Measurements from ENCODE around the gene PSENEN.
A peak's percentile ranks its signal among the peaks of the same experiment; 100 is the strongest.

PSENEN gene

GRCh38 chr19:35732540-35733179 lies 12.8 kb upstream of the PSENEN start:
- Mint-ChIP-seq H3K4me1 (ENCODE audit: low read depth in 2 of 2) (peaks cover 16 to 18% of the 10 kb centered on the region in 2 donors), H3K27me3 (no peaks in the 10 kb centered on the region), H3K9me3 (no peaks in the 10 kb centered on the region), H3K27ac (no peak overlapping the region), H3K4me3 (no peak overlapping the region), H3K36me3 (ENCODE audit: insufficient read depth) (peaks cover 73% of the 10 kb centered on the region)
- ATAC-seq (replicated peaks) (no peak), DNase-seq (no peak)

DNA sequence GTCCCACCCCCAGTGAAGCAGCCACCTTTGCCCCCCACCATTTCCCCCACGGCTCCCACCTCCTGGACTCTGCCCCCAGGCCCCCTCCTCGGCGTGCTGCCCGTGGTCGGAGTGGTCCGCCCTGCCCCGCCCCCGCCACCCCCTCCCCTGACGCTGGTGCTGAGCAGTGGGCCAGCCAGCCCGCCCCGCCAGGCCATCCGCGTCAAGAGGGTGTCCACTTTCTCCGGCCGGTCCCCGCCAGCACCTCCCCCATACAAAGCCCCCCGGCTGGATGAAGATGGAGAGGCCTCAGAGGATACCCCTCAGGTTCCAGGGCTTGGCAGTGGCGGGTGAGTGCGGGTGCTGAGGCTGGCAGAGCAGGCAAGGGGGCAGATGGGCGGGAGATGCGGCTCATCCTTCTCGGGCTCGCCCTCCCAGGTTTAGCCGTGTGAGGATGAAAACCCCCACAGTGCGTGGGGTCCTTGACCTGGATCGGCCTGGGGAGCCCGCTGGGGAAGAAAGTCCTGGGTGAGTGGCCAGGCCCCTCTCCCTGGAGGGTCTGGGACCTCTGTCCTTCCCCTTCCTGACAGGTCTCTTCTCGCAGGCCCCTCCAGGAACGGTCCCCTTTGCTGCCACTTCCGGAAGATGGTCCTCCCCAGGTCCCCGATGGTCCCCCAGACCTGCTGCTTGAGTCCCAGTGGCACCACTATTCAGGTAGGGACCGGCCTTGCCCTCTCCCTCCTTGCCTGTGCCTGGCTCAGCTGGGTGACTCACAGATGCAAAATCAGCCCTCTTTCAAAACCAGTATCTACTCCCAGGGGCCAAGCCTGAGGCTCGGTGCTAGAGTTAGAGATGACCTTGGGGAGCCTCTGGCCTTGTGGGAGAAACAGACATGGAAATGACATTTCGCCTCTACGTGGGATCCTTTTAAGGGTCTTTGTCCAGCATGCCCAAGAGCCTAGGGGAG lies 12.0 kb upstream of the PSENEN start:
- no peak for ATAC-seq (replicated peaks)
- H3K9me3 Mint-ChIP-seq, result no peaks in the 10 kb centered on the region
- H3K27ac Mint-ChIP-seq, result peak overlapping the region; percentile 45 to 73

GRCh38 chr19:35734273-35734672 lies 11.2 kb upstream of the PSENEN start:
- peaks cover 74% of the 10 kb centered on the region for H3K36me3 Mint-ChIP-seq (ENCODE audit: insufficient read depth)
- H3K4me3 Mint-ChIP-seq, result no peak overlapping the region
- H3K9me3 Mint-ChIP-seq, result no peaks in the 10 kb centered on the region
- H3K27ac Mint-ChIP-seq, result peak overlapping the region in 1 of 2 donors; percentile 45
- ATAC-seq (replicated peaks), result no peak
- H3K27me3 Mint-ChIP-seq, result no peaks in the 10 kb centered on the region
- no peak for DNase-seq
- peaks cover 16 to 18% of the 10 kb centered on the region in 2 donors for H3K4me1 Mint-ChIP-seq (ENCODE audit: low read depth in 2 of 2)

More for the DNA sequence above, 12.0 kb upstream of the PSENEN start:
- H3K4me3 Mint-ChIP-seq, result no peak overlapping the region
- peaks cover 72% of the 10 kb centered on the region for H3K36me3 Mint-ChIP-seq (ENCODE audit: insufficient read depth)
- peaks cover 16 to 18% of the 10 kb centered on the region in 2 donors for H3K4me1 Mint-ChIP-seq (ENCODE audit: low read depth in 2 of 2)
- H3K27me3 Mint-ChIP-seq, result no peaks in the 10 kb centered on the region
- DNase-seq, result no peak

DNA sequence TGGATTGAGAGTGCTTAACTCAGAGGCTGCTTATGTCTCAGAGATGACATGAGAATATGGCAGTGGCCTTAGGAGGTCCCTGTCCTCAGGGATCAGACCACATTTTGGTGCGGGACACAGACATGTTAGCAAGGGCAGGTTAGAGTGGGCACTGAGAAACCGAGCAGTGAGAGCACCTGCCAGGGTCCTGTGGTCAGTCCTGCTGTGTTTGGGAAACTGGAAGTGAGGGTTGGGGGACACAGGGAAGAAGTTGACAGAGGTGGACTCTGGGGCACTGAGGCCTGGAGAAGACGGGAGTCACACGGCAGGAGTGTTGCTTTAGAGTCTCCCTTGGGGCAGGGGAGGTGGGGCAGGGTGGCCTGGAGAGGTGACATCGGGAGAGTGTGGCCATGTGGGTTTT lies 10.6 kb upstream of the PSENEN start:
- Mint-ChIP-seq H3K27me3 (no peaks in the 10 kb centered on the region), H3K36me3 (ENCODE audit: insufficient read depth) (peaks cover 71% of the 10 kb centered on the region)

GRCh38 chr19:35736913-35737886 lies 8.3 kb upstream of the PSENEN start:
- no peaks in the 10 kb centered on the region for H3K27me3 Mint-ChIP-seq

More for the DNA sequence above, 10.6 kb upstream of the PSENEN start:
- peak overlapping the region in 1 of 2 donors; percentile 16 for H3K27ac Mint-ChIP-seq
- H3K4me1 Mint-ChIP-seq (ENCODE audit: low read depth in 2 of 2), result peaks cover 15 to 23% of the 10 kb centered on the region in 2 donors
- no peak overlapping the region for H3K4me3 Mint-ChIP-seq
- no peak for ATAC-seq (replicated peaks)
- DNase-seq, result no peak
- H3K9me3 Mint-ChIP-seq, result no peaks in the 10 kb centered on the region

GRCh38 chr19:35738021-35738886 lies 7.2 kb upstream of the PSENEN start:
- peak overlapping the region; percentile 25 to 44 for H3K4me3 Mint-ChIP-seq
- H3K27me3 Mint-ChIP-seq, result no peaks in the 10 kb centered on the region
- no peak for ATAC-seq (replicated peaks)
- peaks cover 50% of the 10 kb centered on the region for H3K36me3 Mint-ChIP-seq (ENCODE audit: insufficient read depth)
- DNase-seq, result no peak
- H3K4me1 Mint-ChIP-seq (ENCODE audit: low read depth in 2 of 2), result peaks cover 25 to 38% of the 10 kb centered on the region in 2 donors
- peak overlapping the region in 1 of 2 donors; percentile 69 for H3K27ac Mint-ChIP-seq
- H3K9me3 Mint-ChIP-seq, result no peaks in the 10 kb centered on the region

More at GRCh38 chr19:35736913-35737886, 8.3 kb upstream of the PSENEN start:
- H3K9me3 Mint-ChIP-seq, result no peaks in the 10 kb centered on the region
- no peak for DNase-seq
- H3K4me3 Mint-ChIP-seq, result no peak overlapping the region
- no peak for ATAC-seq (replicated peaks)
- peaks cover 18 to 30% of the 10 kb centered on the region in 2 donors for H3K4me1 Mint-ChIP-seq (ENCODE audit: low read depth in 2 of 2)
- H3K36me3 Mint-ChIP-seq (ENCODE audit: insufficient read depth), result peaks cover 57% of the 10 kb centered on the region
- peak overlapping the region in 1 of 2 donors; percentile 69 for H3K27ac Mint-ChIP-seq

DNA sequence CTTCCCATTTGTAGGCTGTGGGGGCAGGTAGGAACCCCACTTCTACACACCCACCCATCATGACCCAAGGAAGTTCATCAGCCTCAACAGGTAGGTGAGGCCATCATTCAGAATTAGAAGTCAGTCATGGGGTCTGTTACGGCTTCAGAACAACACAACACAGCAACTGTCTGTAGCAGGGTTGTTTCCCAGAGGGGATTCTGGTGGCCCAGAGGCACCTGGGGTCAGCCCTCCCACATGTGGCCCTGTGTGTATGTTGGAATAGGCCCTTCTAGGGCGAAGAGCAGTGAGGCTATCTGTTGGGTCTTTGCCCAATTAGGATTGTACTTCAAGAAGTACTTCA lies 6.6 kb upstream of the PSENEN start:
- no peak for ATAC-seq (replicated peaks)
- H3K4me1 Mint-ChIP-seq (ENCODE audit: low read depth in 2 of 2), result peaks cover 27 to 37% of the 10 kb centered on the region in 2 donors
- no peaks in the 10 kb centered on the region for H3K27me3 Mint-ChIP-seq

DNA sequence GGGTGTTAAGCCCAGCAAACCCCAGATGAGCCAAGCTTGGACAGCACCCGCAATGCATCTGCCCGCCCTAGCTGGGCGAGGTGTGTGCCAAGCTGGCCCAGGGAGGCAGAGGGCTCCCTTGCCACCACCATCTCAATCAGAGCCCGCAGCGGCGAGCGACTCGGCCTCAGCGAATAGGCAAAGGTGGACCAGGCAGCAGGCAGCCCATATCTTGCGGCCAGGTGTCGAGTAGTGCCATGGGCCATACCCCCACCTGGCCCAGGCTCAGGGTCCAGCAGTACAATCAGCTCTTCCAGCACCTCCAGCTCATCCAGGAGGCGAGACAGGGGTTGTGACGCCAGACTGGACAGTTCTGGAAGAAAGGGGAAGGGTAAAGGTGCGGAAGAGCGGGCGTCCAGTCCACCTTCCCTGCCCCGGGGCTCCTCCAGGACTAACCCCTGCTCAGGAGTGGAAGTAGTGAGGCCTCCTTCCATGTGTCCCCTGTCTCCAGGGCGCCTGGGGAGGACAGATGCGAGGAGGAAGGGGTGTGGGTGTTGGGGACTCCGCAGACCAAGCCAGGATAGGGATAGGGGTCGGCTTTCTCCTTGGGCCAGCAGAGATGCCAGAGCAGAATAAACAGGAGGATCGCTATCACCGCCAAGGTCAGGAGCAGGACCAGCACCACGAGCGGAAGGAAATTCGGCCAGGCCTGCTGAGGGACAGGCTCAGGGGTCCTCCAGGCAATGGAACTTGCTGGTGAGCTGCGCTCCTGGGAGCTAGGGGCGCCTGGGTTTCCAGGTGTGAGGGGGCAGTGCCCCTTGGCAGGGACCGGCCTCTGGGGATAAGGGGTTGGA lies 6.0 kb upstream of the PSENEN start:
- H3K27ac Mint-ChIP-seq, result no peak overlapping the region
- peaks cover 46% of the 10 kb centered on the region for H3K36me3 Mint-ChIP-seq (ENCODE audit: insufficient read depth)
- no peaks in the 10 kb centered on the region for H3K27me3 Mint-ChIP-seq
- peaks cover 28 to 38% of the 10 kb centered on the region in 2 donors for H3K4me1 Mint-ChIP-seq (ENCODE audit: low read depth in 2 of 2)
- ATAC-seq (replicated peaks) (no peak), DNase-seq (no peak)
- H3K4me3 Mint-ChIP-seq, result peak overlapping the region; percentile 44 to 86
- no peaks in the 10 kb centered on the region for H3K9me3 Mint-ChIP-seq

More for the DNA sequence above, 6.6 kb upstream of the PSENEN start:
- Mint-ChIP-seq H3K4me3 (peak overlapping the region; percentile 25 to 44), H3K36me3 (ENCODE audit: insufficient read depth) (peaks cover 47% of the 10 kb centered on the region), H3K9me3 (no peaks in the 10 kb centered on the region), H3K27ac (no peak overlapping the region)
- no peak for DNase-seq

DNA sequence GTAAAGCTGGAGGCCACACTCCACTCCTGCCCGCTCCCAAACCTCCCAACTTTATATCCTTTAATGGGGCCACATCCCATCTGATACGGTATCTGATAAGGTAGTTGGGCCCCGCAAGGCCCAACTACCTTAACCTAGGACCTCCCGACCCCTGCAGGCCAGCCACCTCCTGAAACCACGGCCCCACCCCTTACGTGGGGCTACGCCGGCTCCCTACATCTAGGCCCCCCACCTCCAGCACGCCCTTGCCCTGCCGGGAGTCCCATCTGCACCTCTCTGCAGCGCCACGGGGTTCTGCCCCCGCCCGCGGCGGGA lies 5.4 kb upstream of the PSENEN start:
- H3K27me3 Mint-ChIP-seq, result no peaks in the 10 kb centered on the region
- peaks cover 30 to 41% of the 10 kb centered on the region in 2 donors for H3K4me1 Mint-ChIP-seq (ENCODE audit: low read depth in 2 of 2)
- peak; percentile 7 for ATAC-seq (replicated peaks)
- H3K4me3 Mint-ChIP-seq, result peak overlapping the region; percentile 86 to 94
- peak overlapping the region in 1 of 2 donors; percentile 93 for H3K27ac Mint-ChIP-seq
- no peaks in the 10 kb centered on the region for H3K9me3 Mint-ChIP-seq
- peaks cover 47% of the 10 kb centered on the region for H3K36me3 Mint-ChIP-seq (ENCODE audit: insufficient read depth)
- DNase-seq, result no peak

DNA sequence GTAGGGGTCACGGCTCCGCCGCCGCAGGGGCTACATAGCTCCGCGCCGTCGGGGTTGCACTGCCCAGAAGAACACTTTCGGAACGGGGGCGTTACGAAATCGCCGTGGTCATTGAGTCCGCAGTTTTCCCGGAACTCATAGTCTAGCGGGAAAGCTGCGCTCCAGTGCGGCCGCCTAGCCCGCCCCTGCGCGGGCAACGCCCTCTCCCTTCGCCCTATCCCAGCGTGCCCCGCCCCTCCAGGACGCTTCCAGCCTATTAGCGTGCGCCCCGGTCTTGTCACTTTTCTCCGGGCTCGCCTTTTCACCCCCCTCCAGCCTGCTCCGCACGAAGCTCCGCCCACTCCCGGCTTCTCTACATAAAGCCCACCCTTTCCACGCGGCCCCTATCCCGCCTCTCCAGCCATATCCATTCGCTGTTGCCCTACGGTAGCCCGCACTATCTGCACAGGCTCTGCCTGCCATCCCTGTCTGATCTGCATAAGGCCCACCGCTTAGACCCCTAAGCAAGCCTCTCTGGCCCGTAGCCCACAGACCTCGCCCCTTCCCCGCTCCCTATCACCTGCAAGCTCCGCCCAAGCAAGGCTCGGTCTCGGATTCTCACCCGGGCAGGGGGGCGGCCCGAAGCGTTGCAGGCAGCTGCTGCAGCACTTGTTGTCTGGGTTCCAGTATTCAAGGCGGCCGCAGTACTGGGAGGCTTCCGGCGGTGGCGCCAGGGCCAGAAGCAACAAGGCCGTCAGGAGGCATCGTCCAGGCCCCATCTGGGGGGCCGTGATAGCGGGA lies 4.8 kb upstream of the PSENEN start:
- Mint-ChIP-seq H3K4me3 (peak overlapping the region; percentile 86 to 94), H3K9me3 (no peaks in the 10 kb centered on the region), H3K27me3 (no peaks in the 10 kb centered on the region), H3K36me3 (ENCODE audit: insufficient read depth) (peaks cover 47% of the 10 kb centered on the region), H3K4me1 (ENCODE audit: low read depth in 2 of 2) (peaks cover 34 to 44% of the 10 kb centered on the region in 2 donors), H3K27ac (peak overlapping the region; percentile 22 to 93)
- ATAC-seq (replicated peaks) (peak; percentile 63), DNase-seq (peak; percentile 91 to 94 (median 91))

DNA sequence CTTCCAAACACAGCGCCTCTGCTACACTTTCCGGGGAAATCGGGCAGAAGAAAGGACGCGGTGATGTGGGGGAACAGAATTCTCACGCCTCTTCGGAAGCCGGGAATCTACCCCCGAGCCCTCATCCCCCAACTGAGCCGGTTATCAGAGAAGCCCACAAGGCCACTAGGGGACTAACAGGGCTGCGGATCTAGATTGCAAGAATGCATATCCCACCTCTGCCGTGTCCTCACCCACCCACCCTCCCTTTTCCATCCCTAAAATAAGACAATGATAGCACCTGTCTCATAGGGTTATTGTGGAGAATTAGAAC lies 4.3 kb upstream of the PSENEN start:
- H3K4me1 Mint-ChIP-seq (ENCODE audit: low read depth in 2 of 2), result peaks cover 39 to 46% of the 10 kb centered on the region in 2 donors
- DNase-seq, result no peak
- peaks cover 45% of the 10 kb centered on the region for H3K36me3 Mint-ChIP-seq (ENCODE audit: insufficient read depth)
- H3K9me3 Mint-ChIP-seq, result no peaks in the 10 kb centered on the region
- peak overlapping the region; percentile 22 to 93 for H3K27ac Mint-ChIP-seq
- H3K27me3 Mint-ChIP-seq, result no peaks in the 10 kb centered on the region
- peak overlapping the region; percentile 86 to 94 for H3K4me3 Mint-ChIP-seq
- no peak for ATAC-seq (replicated peaks)
